Astrocyte (in vitro differentiated cells and primary cell): ENCODE results near the gene C13orf42. TPM values are rescaled to one million over a fixed set of nuclear protein-coding genes. Genes with fewer than 3 reads are reported as not detected.

ENCODE experiments used
- total RNA-seq: library from RNA; stranded (reverse); gene quantifications from 2 replicates; pipeline ENCODE4 v1.2.1, GENCODE V29; 2021

Gene C13orf42
- total RNA-seq, 1 donor from 2014 or later, result not detected

Other genes with a start within 250 kb of the C13orf42 start
- gene RNASEH2B, start 201.5 kb downstream of the C13orf42 start, total RNA-seq, result 23.6 and 24.0 TPM in 2 replicates
- gene FAM124A, start 111.1 kb upstream of the C13orf42 start, total RNA-seq, result 0.96 and 1.1 TPM in 2 replicates
- gene SERPINE3, start 228.4 kb upstream of the C13orf42 start, total RNA-seq, result not detected in 2 replicates